ENCODE data around the gene JADE3.

Gene JADE3

GRCh38 chrX:46912098-46912602, at the start of gene JADE3:
Gene JADE3 (plus strand): TSS chrX:46912421. CDS start chrX:46984895, 72,474 bp downstream.
- in situ Hi-C loops (cut with HindIII; ENCODE audit: low sequenced_read_pairs) = no loop called here

GRCh38 chrX:46863072-46863471, 49.1 kb upstream of the JADE3 start:
- in situ Hi-C loops (cut with HindIII; ENCODE audit: low sequenced_read_pairs) = no loop called here

GRCh38 chrX:46864606-46865005, 47.6 kb upstream of the JADE3 start:
- in situ Hi-C loops (cut with HindIII; ENCODE audit: low sequenced_read_pairs) = no loop called here

GRCh38 chrX:46865281-46865680, 46.9 kb upstream of the JADE3 start:
- in situ Hi-C loops (cut with HindIII; ENCODE audit: low sequenced_read_pairs) = no loop called here

GRCh38 chrX:46866726-46867125, 45.5 kb upstream of the JADE3 start:
- in situ Hi-C loops (cut with HindIII; ENCODE audit: low sequenced_read_pairs) = no loop called here

- in situ Hi-C loops (cut with HindIII; ENCODE audit: low sequenced_read_pairs) = no loop called here
Observed at GRCh38 chrX:46873746-46874145, 38.5 kb upstream of the JADE3 start.

GRCh38 chrX:46876901-46877300, 35.3 kb upstream of the JADE3 start:
- in situ Hi-C loops (cut with HindIII; ENCODE audit: low sequenced_read_pairs) = no loop called here

GRCh38 chrX:46882266-46882665, 30.0 kb upstream of the JADE3 start:
- in situ Hi-C loops (cut with HindIII; ENCODE audit: low sequenced_read_pairs) = no loop called here

GRCh38 chrX:46884799-46885198, 27.4 kb upstream of the JADE3 start:
- in situ Hi-C loops (cut with HindIII; ENCODE audit: low sequenced_read_pairs) = no loop called here

- in situ Hi-C loops (cut with HindIII; ENCODE audit: low sequenced_read_pairs) = no loop called here
Observed at GRCh38 chrX:46898207-46898606, 14.0 kb upstream of the JADE3 start.

- in situ Hi-C loops (cut with HindIII; ENCODE audit: low sequenced_read_pairs) = no loop called here
Observed at GRCh38 chrX:46903458-46904242, 8.6 kb upstream of the JADE3 start.

GRCh38 chrX:46904626-46905025, 7.6 kb upstream of the JADE3 start:
- in situ Hi-C loops (cut with HindIII; ENCODE audit: low sequenced_read_pairs) = no loop called here

- in situ Hi-C loops (cut with HindIII; ENCODE audit: low sequenced_read_pairs) = no loop called here
Observed at GRCh38 chrX:46910415-46910814, 1.8 kb upstream of the JADE3 start.

GRCh38 chrX:46912603-46913491, 626 bp downstream of the JADE3 start:
- in situ Hi-C loops (cut with HindIII; ENCODE audit: low sequenced_read_pairs) = no loop called here

GRCh38 chrX:46913667-46914066, 1.4 kb downstream of the JADE3 start:
- in situ Hi-C loops (cut with HindIII; ENCODE audit: low sequenced_read_pairs) = no loop called here

- in situ Hi-C loops (cut with HindIII; ENCODE audit: low sequenced_read_pairs) = no loop called here
Observed at GRCh38 chrX:46916273-46916672, 4.1 kb downstream of the JADE3 start.

- in situ Hi-C loops (cut with HindIII; ENCODE audit: low sequenced_read_pairs) = no loop called here
Observed at GRCh38 chrX:46917622-46918021, 5.4 kb downstream of the JADE3 start.

GRCh38 chrX:46918434-46918833, 6.2 kb downstream of the JADE3 start:
- in situ Hi-C loops (cut with HindIII; ENCODE audit: low sequenced_read_pairs) = no loop called here

GRCh38 chrX:46920235-46920634, 8.0 kb downstream of the JADE3 start:
- in situ Hi-C loops (cut with HindIII; ENCODE audit: low sequenced_read_pairs) = no loop called here

GRCh38 chrX:46922611-46923010, 10.4 kb downstream of the JADE3 start:
- in situ Hi-C loops (cut with HindIII; ENCODE audit: low sequenced_read_pairs) = no loop called here

- in situ Hi-C loops (cut with HindIII; ENCODE audit: low sequenced_read_pairs) = no loop called here
Observed at GRCh38 chrX:46927718-46928117, 15.5 kb downstream of the JADE3 start.
